CD4-positive, alpha-beta T cell treated with Interleukin-6 for 4 hours (primary cell): ENCODE results near the gene C6orf62.
"Not testable (repeated sequence)": the region's sequence is repeated elsewhere in the genome, so short reads cannot be mapped to it uniquely, and the experiment has no call there.

Experiments
- DNase-seq: peaks from one replicate; pipeline ENCODE4 v3.0.0-alpha.2; 2020; ENCODE audit warnings: mixed read lengths

C6orf62 gene

GRCh38 chr6:24666641-24667377 lies 52.1 kb downstream of the C6orf62 start, which contains the start of the genes ACOT13 and TDP2:
TSS of gene ACOT13 (plus strand) at chr6:24667077. CDS start at chr6:24667264, 187 bp downstream.
TSS of gene TDP2 (minus strand) at chr6:24666899. CDS start at chr6:24666862, 37 bp downstream.
- DNase-seq = peak; percentile 97

GRCh38 chr6:24666097-24666640 lies 52.8 kb downstream of the C6orf62 start:
- DNase-seq = peak; percentile 62

GRCh38 chr6:24664046-24664987 lies 54.6 kb downstream of the C6orf62 start:
- DNase-seq = no peak

GRCh38 chr6:24663189-24663588 lies 55.8 kb downstream of the C6orf62 start:
- DNase-seq = no peak

DNA sequence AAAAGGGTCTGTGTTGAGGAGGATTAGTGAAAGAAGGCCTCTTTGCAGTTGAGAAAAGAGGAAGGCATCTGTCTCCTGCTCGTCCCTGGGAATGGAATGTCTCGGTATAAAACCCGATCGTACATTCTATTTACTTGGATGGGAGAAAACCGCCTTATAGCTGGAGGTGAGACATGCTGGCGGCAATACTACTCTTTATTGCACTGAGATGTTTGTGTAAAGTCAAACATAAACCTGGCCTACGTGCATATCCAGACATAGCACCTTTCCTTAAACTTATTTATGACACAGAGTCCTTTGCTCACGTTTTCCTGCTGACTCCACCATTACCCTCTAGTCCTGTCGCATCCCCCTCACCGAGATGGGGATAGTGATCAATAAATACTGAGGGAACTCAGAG lies 56.7 kb downstream of the C6orf62 start:
- no peak for DNase-seq

DNA sequence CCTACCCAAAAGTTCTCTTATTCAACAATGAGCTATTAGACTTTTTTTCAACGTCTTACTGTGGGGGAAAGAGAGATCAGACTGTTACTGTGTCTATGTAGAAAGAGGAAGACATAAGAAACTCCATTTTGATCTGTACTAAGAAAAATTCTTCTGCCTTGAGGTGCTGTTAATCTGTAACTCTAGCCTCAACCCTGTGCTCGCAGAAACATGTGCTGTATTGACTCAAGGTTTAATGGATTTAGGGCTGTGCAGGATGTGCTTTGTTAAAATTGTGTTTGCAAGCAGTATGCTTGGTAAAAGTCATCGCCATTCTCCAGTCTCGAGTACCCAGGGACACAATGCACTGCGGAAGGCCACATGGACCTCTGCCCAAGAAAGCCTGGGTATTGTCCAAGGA lies 57.2 kb downstream of the C6orf62 start:
- not testable (repeated sequence) for DNase-seq

DNA sequence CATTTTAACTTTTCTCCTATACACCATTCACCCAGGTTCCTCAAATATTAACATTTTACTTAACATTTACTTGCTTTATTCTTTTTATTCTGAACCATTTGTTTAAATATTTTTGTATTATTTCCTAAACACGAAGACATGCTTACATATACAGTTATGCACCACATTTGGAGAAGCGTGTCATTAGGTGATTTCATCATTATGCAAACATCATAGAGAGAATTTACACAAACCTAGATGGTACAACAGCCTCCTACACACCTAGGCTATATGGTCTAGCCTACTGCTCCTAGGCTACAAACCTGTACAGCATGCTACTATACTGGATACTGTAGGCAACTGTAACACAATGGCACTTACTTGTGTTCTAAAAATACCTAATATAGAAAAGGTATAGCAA lies 58.8 kb downstream of the C6orf62 start:
- DNase-seq = no peak

- DNase-seq = no peak
Observed at GRCh38 chr6:24659561-24659960, 59.4 kb downstream of the C6orf62 start.

DNA sequence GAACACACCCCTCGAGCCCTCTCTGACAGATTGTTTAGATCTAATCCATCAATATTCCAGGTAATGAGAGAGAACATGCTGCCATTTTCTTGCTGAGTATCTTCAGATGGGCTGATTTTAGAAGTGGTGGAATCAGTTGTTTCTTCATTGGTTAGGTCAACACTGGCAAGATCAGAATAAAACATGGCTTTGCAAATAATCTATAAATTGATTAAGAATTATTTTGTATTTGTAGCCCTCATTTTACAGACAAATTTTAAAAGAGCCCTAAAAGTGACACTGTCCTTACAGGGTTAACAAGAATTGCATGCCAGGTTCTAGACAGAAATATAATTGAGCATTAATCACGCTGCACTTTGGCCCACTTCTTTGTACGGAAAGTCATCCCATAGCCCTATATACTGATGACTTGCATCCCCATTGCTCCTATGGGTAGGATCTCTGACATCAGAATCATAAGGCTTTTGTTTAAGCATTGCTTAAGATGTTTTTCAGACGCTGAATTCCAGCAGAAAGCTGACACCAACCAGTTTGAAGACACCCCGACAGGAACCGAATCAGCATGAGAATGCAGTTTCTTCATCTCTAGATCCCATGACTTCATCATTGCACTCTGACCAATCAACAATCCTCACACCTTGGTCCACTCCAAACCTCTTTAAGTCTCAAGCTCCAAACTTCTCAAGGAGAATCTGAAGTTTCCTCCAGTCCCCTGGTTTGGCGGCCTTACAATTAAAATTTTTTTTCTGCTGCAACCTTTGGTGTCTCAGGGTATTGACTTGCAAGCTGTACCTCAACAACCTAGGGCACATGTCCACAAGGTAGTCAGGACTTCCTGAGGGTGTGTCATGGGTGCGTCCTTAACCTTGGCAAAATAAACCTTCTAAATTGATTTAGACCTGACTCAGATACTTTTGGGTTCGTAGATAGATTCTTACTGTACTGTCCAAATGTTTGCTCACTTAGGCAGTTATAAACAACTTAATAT lies 60.1 kb downstream of the C6orf62 start:
- DNase-seq = no peak

- DNase-seq = no peak
Observed at GRCh38 chr6:24655215-24655614, 63.7 kb downstream of the C6orf62 start.
